GM15510 (cell line): ENCODE measurements around the gene CCDC146.

Experiments used
- POLR2A ChIP-seq: IDR thresholded peaks from 3 replicates; pipeline ENCODE4 v1.6.1; 2011; ENCODE audit warnings: borderline replicate concordance; ENCODE audit not compliant: insufficient read length; ENCODE audit errors: extremely low read depth

Gene CCDC146

DNA sequence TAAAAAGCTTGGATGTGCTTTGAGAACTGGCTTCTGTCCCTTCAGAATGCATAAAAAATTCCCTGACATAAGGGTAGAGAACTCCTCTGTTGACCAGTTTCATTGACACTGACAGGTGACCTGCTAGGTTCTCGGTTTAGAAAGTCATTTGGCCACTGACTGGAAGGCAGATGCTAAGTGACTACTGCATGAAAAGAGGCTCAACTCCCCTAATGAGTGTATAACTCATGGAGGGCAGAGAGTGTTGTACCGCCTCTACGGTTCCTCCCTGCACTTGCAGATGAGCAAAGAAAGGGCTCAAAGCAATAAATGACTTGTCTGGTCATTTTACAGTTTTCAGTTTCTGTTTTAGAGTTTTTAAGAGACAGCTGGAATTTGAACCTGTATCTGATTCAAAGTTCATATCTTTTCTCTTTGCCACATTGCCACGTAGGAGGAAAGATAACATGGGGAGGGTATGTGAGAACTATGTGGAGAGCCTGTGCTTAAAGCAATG, 80.1 kb downstream of the CCDC146 start:
- TF ChIP-seq POLR2A: peak; percentile 35

- TF ChIP-seq POLR2A: no peak
Observed at GRCh38 chr7:77205706-77206105, 83.3 kb downstream of the CCDC146 start.

DNA sequence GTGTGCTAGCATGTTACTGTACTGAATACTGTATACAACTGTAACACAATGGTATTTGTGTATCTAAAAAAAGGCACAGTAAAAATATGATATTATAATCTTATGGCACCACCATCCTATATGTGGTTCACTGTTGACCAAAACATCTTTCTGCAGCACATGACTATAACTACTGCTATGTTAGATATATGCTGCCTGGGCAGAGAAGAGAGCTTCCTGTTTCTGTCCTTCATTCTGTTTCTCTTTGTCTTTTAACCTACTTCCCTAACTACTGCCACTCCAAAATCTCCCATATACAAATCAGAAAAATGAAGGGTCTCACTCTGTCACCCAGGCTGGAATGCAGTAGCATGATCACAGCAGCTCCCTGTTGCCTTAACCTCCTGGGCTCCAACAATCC, 86.0 kb downstream of the CCDC146 start:
- TF ChIP-seq POLR2A: no peak

GRCh38 chr7:77209479-77210139, 87.2 kb downstream of the CCDC146 start:
- no peak for TF ChIP-seq POLR2A

DNA sequence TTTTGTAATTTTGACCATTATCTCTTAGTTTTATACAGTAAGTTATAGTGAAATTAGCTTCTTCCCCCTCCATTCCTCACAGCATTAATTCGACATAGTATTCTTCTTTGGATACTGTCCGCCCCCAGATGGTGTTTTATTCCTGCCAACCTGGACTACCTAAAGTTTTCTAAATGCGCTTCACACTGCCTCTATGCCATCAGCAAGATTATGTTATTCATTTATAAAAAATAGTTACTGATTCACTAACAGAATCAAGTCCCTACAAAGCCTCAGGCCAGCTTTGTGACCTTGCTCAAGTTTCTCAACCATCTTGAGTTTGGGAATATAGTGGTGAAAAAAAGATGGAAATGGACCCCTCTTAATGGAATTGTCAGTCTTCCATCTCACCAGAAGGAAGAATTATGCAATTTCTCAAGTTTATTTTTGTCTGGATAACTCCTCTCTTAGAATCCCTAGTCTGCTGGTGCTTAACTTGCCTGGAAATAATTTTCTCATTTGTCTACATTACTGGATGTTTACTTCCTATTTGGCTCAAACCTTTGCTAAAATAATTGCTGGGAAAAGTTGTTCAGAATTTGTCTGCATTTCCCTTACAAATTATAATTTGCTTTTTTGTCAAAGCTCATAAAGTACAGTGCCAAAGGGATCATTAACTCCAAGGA, 93.9 kb downstream of the CCDC146 start:
- no peak for TF ChIP-seq POLR2A

DNA sequence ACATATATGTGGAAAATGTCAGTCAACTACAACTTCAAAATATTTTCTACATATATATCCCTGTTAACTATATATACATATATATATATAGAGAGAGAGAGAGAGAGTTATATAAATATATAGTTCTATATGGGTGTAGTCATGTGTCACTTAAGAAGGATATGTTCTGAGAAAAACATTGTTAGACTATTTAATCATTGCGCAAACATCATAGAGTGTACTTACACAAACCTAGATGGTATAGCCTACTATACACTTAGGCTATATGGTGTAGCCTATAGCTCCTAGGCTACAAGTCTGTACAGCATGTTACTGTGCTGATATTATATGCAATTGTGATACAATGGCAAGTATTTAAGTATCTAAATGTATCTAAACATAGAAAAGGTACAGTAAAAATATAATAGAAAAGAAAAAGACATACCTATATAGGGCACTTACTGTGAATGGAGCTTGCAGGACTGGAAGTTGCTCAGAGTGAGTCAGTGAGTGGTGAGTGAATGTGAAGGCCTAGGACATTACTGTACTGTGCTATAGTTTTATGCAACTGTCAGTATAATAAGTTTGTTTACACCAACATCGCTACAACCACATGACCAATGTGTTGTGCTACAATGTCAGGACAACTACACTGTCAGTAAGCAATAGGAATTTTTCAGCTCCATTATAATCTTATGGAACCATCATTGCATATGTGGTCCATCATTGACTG, 95.2 kb downstream of the CCDC146 start:
- no peak for TF ChIP-seq POLR2A

GRCh38 chr7:77222065-77222464, 99.7 kb downstream of the CCDC146 start:
- TF ChIP-seq POLR2A: no peak

- no peak for TF ChIP-seq POLR2A
Observed at GRCh38 chr7:77222819-77223218, 100.4 kb downstream of the CCDC146 start.

DNA sequence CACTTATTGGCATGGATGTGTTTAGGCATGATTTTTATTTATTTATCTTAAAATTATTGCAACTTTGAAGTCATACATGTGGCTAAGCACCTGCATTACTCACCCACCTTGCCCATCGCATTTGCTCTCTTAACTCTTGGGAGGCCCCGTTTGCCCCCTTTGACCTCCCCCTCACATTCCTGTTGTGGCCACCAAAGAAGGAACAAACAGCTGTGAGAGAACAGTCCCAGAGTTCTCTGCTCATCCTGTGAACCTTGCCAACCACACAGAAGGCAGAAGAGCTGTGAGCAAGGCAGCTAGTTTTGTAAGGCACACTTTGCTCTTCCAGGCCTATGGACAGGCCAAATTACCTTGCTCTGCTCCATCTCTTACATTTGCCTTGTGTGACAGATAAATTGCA, 100.8 kb downstream of the CCDC146 start:
- TF ChIP-seq POLR2A: no peak

- no peak for TF ChIP-seq POLR2A
Observed at GRCh38 chr7:77226357-77226839, 104.0 kb downstream of the CCDC146 start.

GRCh38 chr7:77232467-77232866, 110.1 kb downstream of the CCDC146 start:
- TF ChIP-seq POLR2A: no peak

DNA sequence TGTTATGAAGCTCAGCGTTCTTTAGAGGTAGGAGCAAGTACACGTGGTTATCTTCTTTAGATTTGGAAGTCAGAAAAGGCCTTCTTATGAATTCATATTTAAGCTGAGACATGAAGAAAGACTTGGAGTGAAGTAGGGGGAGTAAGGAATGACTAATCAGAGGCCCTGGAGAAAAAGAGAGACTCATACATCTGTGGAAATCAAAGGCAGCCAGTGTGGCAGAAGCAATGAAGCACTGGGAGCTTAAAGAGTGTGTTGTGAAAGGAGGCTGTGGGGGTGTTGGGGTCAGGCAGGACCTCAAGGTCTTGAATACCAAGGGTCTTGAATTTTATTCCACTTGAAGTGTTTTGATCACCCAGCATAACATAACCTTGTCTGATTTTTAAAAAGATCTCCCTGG, 112.9 kb downstream of the CCDC146 start:
- no peak for TF ChIP-seq POLR2A

DNA sequence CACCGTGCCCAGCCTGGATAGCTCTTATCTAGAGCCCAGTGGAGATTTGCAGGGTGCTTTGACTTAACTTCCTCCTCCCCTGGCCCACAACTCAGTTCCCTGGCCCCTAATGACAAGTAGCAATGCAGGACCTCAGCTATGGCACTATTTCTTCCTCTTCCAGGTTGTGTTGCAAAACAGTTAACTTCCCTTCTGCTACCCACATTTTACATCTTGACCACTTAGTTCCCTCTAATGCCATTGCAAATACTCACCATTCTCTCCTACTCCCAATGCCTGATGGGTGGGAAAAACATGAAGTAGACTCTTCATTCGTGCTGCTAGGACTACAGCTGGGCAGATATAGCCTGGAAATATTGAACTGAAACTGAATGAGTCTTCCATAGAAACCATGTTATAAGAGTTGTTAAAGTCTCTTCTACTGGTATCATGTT, 116.3 kb downstream of the CCDC146 start:
- no peak for TF ChIP-seq POLR2A

GRCh38 chr7:77239471-77239870, 117.1 kb downstream of the CCDC146 start:
- no peak for TF ChIP-seq POLR2A

DNA sequence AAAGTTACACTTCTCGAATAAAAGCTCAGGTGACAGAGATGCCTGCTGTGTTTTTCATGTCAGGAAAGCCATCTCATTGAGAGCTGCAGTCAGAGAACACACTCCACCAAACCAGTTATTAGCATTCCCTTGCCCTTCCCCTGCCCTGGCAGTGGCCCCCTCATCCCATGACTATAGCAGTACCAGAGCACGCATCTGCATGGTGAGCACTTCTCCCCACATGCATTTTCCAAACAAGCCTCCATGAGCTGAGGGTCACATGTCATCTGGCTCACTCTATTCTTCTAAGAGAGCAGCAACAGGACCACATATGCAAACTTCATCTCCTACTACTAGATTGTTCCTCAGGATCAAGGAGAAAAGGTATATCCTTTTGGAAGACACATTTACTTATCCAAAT, 119.7 kb downstream of the CCDC146 start:
- TF ChIP-seq POLR2A: no peak
